Measurements from ENCODE around the gene CRYL1. TPM values are rescaled to one million over a fixed set of nuclear protein-coding genes. Genes with fewer than 3 reads are reported as not detected.

Gene CRYL1
- total and polyA plus RNA-seq, 9 of the 15 experiments (the other 6 are each of a cell fraction or from before 2014, with no cell fraction given), result 1.0 to 6.9 (median 2.4) TPM

DNA sequence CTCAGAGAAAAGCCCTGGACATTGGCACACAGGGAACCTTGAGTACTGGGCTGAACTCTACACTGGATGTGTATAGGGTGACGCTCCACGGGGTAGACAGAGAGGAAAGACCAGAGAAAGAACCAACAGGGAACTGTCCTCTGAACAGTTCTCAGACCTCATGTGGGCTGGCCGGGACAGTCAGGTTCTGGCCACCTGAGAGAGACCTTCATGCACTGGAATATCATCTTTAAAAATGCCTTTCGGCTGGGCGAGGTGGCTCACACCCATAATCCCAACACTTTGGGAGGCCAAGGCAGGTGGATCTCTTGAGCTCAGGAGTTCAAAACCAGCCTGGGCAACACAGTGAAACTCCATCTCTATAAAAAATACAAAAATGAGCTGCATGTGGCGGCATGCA, 149.8 kb downstream of the CRYL1 start (continued):
- TF ChIP-seq ZNF561 (CRISPR knock-in tag; conservative IDR thresholded peaks at IDR 0.05), result no peak
- TF ChIP-seq EHMT2 (IDR thresholded peaks at IDR 0.05), result no peak
- TF ChIP-seq ILF3 (IDR thresholded peaks at IDR 0.05; ENCODE audit: borderline replicate concordance), result no peak

DNA sequence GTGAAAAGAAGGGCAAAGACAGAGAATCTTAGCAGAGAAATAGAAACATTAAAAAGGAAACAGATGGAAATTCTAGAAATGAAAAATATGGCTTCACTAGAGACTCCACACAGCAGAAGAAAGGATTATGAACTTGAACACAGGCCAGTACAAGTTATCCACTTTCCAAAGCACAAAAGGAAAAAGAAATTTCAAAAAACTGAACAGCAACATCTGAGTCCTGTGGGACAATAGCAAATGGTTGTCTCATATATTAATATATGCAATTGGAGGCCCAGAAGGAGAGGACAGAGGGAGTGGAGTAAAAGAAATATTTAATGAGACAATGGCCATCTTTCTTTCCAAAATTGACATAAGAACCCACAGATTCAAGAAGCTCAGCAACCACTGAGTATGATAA, 151.8 kb downstream of the CRYL1 start:
- no TSS peak for BruUV-seq (replicated peaks)
- ATAC-seq (no peak), FAIRE-seq (no peak), DNase-seq (ENCODE audit: extremely low read depth in 1 of 4, low spot score in 3 of 4) (no peak)
- Histone ChIP-seq H3K36me3 (ENCODE audit: control insufficient read depth, insufficient read depth, low read length) (no peaks in the 10 kb centered on the region), H3K27ac (ENCODE audit: extremely low read depth, low read depth, low read length) (no peak overlapping the region), H3K27me3 (ENCODE audit: control insufficient read depth in 2 of 2, insufficient read depth in 2 of 2, low read length in 2 of 2) (no peaks in the 10 kb centered on the region; a peak in 1 of 5 replicates), H3K9ac (ENCODE audit: insufficient read depth in 1 of 2, low read depth in 2 of 2, low read length in 2 of 2) (no peak overlapping the region), H3K4me3 (no peak overlapping the region), H3K9me1 (ENCODE audit: control insufficient read depth, insufficient read depth, low read length) (no peaks in the 10 kb centered on the region), H3K9me3 (replicated peaks; ENCODE audit: control insufficient read depth, insufficient read depth, low read depth, low read length) (no peaks in the 10 kb centered on the region), H2AFZ (ENCODE audit: low read depth, low read length) (no peak overlapping the region), H3K4me2 (ENCODE audit: insufficient read depth, low read length) (no peak overlapping the region), H4K20me1 (replicated peaks; ENCODE audit: control insufficient read depth, insufficient read depth, low read length) (0 out of 2 replicates have a peak, but pooled peaks cover 2% of the 10 kb centered on the region), H3K4me1 (replicated peaks in 1 of 2; ENCODE audit: control insufficient read depth in 2 of 2, insufficient read depth in 2 of 2, low read length in 2 of 2) (no peaks in the 10 kb centered on the region), H3K79me2 (ENCODE audit: control insufficient read depth, insufficient read depth, low read length) (no peaks in the 10 kb centered on the region)
- ChIA-PET POLR2A (interaction anchor here (0.7 kb wide), 1 partner anchor 9 kb away, joined by 4 read pairs; no protein-coding TSS in a partner anchor), CTCF (ENCODE audit: low intra/inter-chr PET ratio) (no interaction called here)
- in situ Hi-C loops (cut with MboI), result no loop called here
- intact Hi-C loops (cut with micrococcal nuclease), result no loop called here
- no peak for TF ChIP-seq NFYB (IDR thresholded peaks at IDR 0.05; ENCODE audit: extremely low read depth, insufficient read length)
- TF ChIP-seq, protein P1, sequence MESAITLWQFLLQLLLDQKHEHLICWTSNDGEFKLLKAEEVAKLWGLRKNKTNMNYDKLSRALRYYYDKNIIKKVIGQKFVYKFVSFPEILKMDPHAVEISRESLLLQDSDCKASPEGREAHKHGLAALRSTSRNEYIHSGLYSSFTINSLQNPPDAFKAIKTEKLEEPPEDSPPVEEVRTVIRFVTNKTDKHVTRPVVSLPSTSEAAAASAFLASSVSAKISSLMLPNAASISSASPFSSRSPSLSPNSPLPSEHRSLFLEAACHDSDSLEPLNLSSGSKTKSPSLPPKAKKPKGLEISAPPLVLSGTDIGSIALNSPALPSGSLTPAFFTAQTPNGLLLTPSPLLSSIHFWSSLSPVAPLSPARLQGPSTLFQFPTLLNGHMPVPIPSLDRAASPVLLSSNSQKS (CRISPR knock-in tag; IDR thresholded peaks at IDR 0.05), result no peak
- no peak for TF ChIP-seq U2AF2 (optimal IDR thresholded peaks at IDR 0.05; ENCODE audit: low read depth, low read length)
- no peak for TF ChIP-seq NR4A1 (CRISPR knock-in tag; IDR thresholded peaks at IDR 0.05)
- TF ChIP-seq NR4A1 (tag; IDR thresholded peaks at IDR 0.05), result no peak
- no peak for TF ChIP-seq FOXK2 (conservative IDR thresholded peaks at IDR 0.05 in 1 of 2, IDR thresholded peaks at IDR 0.05 in 1 of 2; ENCODE audit: low read depth in 2 of 2)
- TF ChIP-seq NKRF (IDR thresholded peaks at IDR 0.05; ENCODE audit: borderline replicate concordance), result no peak
- TF ChIP-seq PRPF4 (IDR thresholded peaks at IDR 0.05; ENCODE audit: insufficient read depth, low read depth, low read length, poor library complexity, severe bottlenecking), result no peak
- TF ChIP-seq, protein P2, sequence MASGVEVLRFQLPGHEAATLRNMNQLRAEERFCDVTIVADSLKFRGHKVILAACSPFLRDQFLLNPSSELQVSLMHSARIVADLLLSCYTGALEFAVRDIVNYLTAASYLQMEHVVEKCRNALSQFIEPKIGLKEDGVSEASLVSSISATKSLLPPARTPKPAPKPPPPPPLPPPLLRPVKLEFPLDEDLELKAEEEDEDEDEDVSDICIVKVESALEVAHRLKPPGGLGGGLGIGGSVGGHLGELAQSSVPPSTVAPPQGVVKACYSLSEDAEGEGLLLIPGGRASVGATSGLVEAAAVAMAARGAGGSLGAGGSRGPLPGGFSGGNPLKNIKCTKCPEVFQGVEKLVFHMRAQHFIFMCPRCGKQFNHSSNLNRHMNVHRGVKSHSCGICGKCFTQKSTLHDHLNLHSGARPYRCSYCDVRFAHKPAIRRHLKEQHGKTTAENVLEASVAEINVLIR (CRISPR knock-in tag; IDR thresholded peaks at IDR 0.05), result no peak
- no peak for TF ChIP-seq CBX2 (IDR thresholded peaks at IDR 0.05; ENCODE audit: insufficient read depth, low read length, poor library complexity, severe bottlenecking)
- TF ChIP-seq CHCHD3 (CRISPR knock-in tag; IDR thresholded peaks at IDR 0.05), result no peak
- no peak for TF ChIP-seq RBM22 (IDR thresholded peaks at IDR 0.05; ENCODE audit: low read depth, low read length, poor library complexity, severe bottlenecking)
- TF ChIP-seq RNF2 (IDR thresholded peaks at IDR 0.05), result no peak
- TF ChIP-seq POLR2G (IDR thresholded peaks at IDR 0.05; ENCODE audit: low read depth, low read length), result no peak

Measured in K562 (cell line).